GM06990 (cell line): ENCODE data around the gene CCNG1.

ENCODE experiments used
- DNase-seq: peaks from one replicate; pipeline ENCODE4 v3.0.0-alpha.2; 2011; ENCODE audit not compliant: insufficient read length; ENCODE audit errors: extremely low read depth
- H3K27me3 ChIP-seq: replicated peaks from 2 replicates; pipeline ENCODE4 v1.6.0; 2011; ENCODE audit warnings: low read length; ENCODE audit not compliant: control insufficient read depth, insufficient read depth
- H3K36me3 ChIP-seq: 2 replicates; pipeline ENCODE4 v1.5.1; 2011; ENCODE audit warnings: low read length; ENCODE audit not compliant: control insufficient read depth, insufficient read depth
- H3K4me3 ChIP-seq: replicated peaks from 2 replicates; pipeline ENCODE4 v1.5.1; 2011; ENCODE audit warnings: low read depth, mild to moderate bottlenecking, control low read depth, low read length
- TF ChIP-seq, protein P1 (sequence below): IDR thresholded peaks from 2 replicates; pipeline ENCODE4 v1.5.1; 2011; ENCODE audit warnings: low read length, control low read depth, mild to moderate bottlenecking, inconsistent platforms; ENCODE audit not compliant: insufficient read depth, poor library complexity, severe bottlenecking

CCNG1 gene

DNA sequence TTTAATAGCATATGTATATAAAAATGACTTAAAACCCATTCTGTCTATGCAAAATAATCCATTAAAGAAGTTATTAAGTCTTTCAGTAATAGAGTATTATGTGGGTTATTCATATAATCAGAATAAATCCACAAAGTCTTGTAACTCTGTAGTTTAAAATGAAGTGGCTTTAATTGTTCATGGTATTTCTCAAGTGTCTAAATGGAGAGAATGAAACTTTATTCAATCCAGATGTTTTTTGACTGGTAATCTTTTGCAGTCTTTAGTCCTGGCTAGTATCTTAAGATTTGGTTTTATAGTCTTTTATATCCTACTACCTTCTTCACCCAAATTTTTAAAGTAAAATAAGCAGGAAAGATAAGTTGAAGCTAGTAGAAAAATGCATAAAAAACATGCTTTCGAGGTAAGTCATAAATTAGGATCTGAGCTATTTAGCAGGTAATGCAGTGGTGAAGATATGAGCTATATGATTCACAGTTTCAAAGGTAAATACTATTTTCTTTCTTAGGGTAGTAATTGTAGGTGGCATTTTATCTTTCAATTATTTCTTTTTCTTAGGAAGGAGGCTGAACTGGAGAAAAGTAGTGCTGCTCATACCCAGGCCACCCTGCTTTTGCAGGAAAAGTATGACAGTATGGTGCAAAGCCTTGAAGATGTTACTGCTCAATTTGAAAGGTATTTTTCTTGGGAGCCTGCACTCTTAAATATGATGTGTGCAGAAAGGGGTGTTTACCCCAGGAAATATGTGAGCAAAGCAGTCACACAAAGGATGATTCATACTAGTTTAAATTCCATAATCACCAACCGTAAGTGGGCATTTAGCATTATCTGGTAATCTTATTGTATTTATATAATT, 41.0 kb downstream of the CCNG1 start:
- DNase-seq, result no peak
- H3K4me3 ChIP-seq, result no peak overlapping the region
- H3K27me3 ChIP-seq, result no peaks in the 10 kb centered on the region
- peaks cover 3% of the 10 kb centered on the region for H3K36me3 ChIP-seq
- TF ChIP-seq, protein P1, sequence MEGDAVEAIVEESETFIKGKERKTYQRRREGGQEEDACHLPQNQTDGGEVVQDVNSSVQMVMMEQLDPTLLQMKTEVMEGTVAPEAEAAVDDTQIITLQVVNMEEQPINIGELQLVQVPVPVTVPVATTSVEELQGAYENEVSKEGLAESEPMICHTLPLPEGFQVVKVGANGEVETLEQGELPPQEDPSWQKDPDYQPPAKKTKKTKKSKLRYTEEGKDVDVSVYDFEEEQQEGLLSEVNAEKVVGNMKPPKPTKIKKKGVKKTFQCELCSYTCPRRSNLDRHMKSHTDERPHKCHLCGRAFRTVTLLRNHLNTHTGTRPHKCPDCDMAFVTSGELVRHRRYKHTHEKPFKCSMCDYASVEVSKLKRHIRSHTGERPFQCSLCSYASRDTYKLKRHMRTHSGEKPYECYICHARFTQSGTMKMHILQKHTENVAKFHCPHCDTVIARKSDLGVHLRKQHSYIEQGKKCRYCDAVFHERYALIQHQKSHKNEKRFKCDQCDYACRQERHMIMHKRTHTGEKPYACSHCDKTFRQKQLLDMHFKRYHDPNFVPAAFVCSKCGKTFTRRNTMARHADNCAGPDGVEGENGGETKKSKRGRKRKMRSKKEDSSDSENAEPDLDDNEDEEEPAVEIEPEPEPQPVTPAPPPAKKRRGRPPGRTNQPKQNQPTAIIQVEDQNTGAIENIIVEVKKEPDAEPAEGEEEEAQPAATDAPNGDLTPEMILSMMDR, result no peak

GRCh38 chr5:163478982-163479271, 41.5 kb downstream of the CCNG1 start:
- H3K36me3 ChIP-seq, result peaks cover 3% of the 10 kb centered on the region
- TF ChIP-seq, protein P1, result no peak
- no peaks in the 10 kb centered on the region for H3K27me3 ChIP-seq
- H3K4me3 ChIP-seq, result no peak overlapping the region
- no peak for DNase-seq

DNA sequence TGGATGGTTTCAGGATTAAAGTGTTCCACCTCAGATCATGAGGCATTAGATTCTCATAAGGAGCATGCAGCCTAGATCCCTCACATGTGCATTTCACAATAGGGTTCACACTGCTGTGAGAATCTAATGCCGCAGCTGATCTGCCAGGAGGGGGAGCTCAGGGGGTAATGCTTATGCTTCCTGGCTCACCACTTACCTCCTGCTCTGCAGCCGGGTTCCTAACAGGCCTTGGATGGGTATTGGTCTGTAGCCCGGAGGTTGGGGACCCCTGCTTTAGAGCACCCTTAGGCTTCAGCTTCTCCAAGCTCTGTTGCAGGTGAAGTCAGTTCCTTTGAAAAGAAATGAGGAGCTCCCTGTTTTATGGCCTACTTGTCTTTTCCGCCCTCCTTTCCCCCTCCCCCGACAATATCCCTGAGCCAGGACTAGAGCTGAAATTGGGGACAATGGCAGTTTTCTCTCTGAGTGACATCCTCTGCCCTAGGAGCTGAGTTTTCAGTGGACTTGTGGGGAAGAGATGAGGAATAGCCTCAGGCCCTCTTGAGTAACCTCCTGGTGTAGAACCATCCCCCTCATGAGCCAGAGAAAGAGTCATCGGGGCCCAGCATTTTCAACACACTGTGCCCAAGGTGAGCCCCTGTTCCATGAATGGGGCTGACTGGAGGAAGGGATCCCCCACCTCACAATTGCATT, 51.8 kb downstream of the CCNG1 start:
- Histone ChIP-seq H3K27me3 (no peaks in the 10 kb centered on the region), H3K36me3 (peaks cover 1% of the 10 kb centered on the region), H3K4me3 (no peak overlapping the region)
- no peak for DNase-seq
- TF ChIP-seq, protein P1, result peak; percentile 35

GRCh38 chr5:163489745-163490075, 52.3 kb downstream of the CCNG1 start:
- DNase-seq, result no peak
- H3K4me3 ChIP-seq, result no peak overlapping the region
- no peaks in the 10 kb centered on the region for H3K27me3 ChIP-seq
- peaks cover 1% of the 10 kb centered on the region for H3K36me3 ChIP-seq
- TF ChIP-seq, protein P1, result no peak
